Kidney tubule cell (primary cell): Measurements from ENCODE around the gene ZSCAN30.
"Not testable (repeated sequence)": the region's sequence is repeated elsewhere in the genome, so short reads cannot be mapped to it uniquely, and the experiment has no call there.

Experiments
- DNase-seq: peaks from one replicate; pipeline ENCODE4 v3.0.0-alpha.2; 2018; ENCODE audit warnings: low spot score

Gene ZSCAN30

GRCh38 chr18:35231052-35231451 is 59.0 kb downstream of the ZSCAN30 start:
- peak; percentile 73 for DNase-seq

GRCh38 chr18:35227254-35227653 is 62.8 kb downstream of the ZSCAN30 start:
- no peak for DNase-seq

- DNase-seq = no peak
Measured at GRCh38 chr18:35223797-35224196, 66.2 kb downstream of the ZSCAN30 start.

- no peak for DNase-seq
Measured at GRCh38 chr18:35220424-35220823, 69.6 kb downstream of the ZSCAN30 start.

- DNase-seq = not testable (repeated sequence)
Measured at GRCh38 chr18:35219331-35219730, 70.7 kb downstream of the ZSCAN30 start.

GRCh38 chr18:35216611-35217010 is 73.4 kb downstream of the ZSCAN30 start:
- DNase-seq = not testable (repeated sequence)

- DNase-seq = no peak
Measured at GRCh38 chr18:35215026-35215425, 75.0 kb downstream of the ZSCAN30 start.

- not testable (repeated sequence) for DNase-seq
Measured at GRCh38 chr18:35205746-35206458, 84.1 kb downstream of the ZSCAN30 start.

- no peak for DNase-seq
Measured at GRCh38 chr18:35205199-35205712, 84.8 kb downstream of the ZSCAN30 start.

- DNase-seq = no peak
Measured at GRCh38 chr18:35203067-35203466, 87.0 kb downstream of the ZSCAN30 start.

- no peak for DNase-seq
Measured at GRCh38 chr18:35201256-35201931, 88.6 kb downstream of the ZSCAN30 start.
